NCI-H510A (cell line): ENCODE results near the gene BRD2.
A peak's percentile ranks its signal among the peaks of the same experiment; 100 is the strongest.

ENCODE experiments used
- DNase-seq: peaks from one replicate; lab custom pipeline; 2025; lab: John Stamatoyannopoulos, UW

The BRD2 gene

DNA sequence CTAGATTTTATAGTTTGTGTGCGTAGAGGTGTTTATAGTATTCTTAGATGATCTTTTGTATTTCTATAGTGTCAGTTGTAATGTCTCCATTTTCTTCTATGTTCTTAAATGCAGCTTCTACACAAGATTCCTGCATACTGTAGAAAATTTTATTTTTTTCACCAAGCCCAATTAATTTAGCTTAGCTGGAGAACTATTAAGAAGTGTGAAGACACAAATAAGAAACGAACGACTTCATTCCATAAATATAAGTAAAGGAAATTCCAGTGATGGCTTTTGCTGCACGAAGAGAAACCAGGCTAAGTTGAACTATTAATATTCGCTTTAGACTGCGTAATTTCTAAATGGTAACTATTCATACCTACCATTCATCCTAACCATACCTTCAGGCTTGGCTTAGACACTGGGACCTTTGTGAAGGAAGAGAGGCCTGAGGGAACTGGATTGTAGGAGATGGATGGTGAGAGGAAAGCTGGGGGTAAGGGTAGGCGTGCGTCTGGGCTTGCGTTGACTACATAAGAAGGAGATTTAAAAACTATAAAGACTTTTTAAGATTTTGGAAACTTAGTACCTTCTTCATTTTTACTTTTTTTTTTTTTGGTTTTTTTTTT is 25.1 kb downstream of the BRD2 start:
- no peak for DNase-seq

DNA sequence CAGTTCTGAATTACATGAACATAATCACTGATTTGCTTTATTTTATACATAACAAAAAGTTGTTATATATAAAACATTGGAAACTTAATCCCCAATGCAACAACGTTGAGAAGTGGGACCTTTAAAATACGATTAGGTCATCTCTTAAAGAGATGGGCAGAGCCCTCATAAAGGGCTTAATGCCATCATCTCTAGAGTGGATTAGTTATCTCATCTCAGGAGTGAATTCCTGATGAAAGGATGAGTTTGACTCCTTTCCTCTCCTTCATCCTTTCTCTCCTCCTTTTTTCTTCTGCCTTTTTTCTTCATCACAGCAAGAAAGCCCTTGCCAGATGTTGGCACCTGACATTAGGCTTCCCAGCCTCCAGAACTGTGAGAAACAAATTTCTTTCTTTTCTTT is 27.1 kb downstream of the BRD2 start:
- DNase-seq: no peak

DNA sequence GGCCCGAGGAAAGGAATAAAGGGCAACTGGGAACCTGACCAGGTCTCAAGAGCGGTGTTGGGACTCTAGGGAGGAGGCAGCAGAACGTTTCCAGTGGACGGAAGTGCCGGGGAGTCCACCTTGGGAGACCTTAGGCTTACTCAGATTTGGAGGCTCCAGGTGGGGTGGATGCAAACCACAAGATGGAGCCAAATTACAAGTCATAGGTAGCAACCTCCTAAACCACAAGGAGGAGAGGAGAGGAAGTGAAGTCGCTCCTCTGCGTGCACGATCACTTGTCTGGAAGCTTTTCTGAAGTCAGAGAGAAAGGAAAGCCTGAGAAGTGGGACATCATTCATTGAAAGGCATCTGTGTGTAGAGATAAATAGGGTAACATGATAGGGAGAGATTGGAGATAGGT is 31.7 kb downstream of the BRD2 start:
- DNase-seq: no peak

DNA sequence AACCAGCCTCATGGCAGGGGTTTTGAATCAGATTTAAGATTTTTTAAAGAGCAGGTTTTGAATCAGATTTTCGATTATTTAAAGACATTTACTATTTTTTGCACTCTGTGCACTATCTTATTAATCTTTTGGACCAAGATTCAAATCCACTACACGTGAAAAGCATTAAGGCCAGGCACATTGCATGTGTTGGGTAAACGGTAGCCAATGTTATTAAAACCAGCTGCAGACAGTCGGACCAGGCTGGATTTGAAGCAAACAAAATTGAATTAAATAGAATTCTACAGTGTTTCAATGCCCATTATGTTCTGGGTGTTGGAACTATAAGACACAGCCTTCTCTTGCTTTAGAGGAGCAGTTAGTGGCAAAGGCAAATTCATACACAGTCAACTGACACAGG is 33.3 kb downstream of the BRD2 start:
- no peak for DNase-seq

DNA sequence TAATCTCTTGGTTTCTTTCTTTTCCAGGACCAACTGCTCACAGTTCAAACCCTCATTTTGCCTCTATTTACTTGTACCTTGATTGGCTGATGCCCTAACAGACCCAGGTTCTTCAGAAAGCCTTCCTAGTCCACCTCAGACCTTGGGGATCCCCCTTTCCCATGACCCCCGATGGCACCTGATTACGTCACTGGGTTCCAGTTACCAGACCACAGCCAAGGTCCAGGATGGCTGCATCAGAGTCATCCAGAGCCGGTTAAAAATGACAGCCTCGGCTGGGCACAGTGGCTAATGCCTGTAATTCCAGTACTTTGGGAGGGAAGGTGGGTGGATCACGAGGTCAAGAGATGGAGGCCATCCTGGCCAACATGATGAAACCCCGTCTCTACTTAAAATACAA is 36.5 kb downstream of the BRD2 start:
- DNase-seq: no peak

DNA sequence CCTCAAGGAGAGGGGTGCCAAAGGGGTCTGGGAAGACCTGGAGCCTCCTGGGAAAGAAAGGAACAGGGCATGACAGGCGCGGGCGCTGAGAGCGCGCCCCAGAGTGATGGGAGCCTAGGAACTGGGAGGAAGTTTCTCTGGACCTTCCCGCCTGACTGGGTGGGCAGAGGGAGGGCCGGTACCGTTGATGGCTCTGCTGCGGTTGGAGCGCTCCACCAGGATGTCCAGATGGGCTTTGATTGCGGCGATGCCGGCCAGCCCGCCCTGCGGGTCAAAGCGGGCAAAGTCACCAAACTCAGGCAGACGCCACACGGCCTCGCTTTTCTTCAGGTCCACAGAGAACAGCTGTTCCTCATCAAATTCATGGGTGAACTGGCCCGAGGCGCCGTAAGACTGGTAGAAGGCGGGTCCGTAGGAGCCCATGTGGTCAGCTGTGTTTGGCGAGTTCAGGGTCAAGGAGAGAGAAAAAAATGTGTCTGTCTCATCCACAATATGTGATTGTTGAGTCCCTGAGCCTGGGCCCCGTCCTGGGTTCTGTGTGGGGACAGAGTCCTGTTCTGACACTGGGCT is 39.5 kb downstream of the BRD2 start:
- DNase-seq: no peak

DNA sequence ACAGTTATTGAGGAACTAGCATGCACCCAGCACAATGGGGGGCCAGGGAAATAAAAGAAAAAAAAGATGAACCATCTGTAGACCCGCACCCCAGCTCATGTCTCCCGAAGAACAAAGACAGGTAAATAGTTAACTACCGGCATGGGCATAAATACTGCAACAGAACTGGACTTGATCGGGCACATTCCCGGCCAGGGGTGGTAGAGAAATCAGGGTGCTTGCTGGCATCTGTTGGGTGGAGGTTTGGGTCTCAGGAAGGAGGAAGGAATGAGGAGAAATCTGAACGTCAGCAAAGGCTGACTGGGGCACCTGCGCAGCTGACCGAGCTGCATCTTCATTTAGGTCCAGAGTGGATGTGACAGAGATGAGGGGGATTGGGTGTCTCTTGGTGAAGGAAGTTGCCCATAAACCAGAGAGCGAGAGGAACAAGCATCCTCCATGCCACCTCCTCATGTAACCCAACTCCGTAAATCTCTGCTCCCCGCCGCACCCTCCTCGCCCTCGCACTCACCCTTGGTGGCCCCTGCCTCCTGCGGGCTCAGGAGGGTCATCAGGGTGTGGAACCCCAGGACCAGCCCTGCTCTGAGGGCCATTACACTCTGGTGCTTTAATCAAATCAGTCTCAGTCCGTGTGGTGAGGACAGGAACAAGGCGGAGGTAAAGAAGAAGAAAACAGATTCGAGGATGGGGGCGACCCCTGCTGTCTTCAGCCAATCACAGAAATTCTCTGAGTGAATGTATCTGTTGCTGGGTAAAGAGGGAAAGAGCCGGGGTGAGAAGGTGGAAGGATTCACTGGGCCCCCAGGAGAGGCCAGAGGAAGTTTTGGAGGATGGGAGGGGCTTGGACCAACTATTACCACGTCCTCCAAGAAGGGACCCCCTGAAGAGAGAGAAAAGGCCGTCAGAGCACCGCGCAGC is 40.8 kb downstream of the BRD2 start, which contains the start of gene HLA-DOA:
HLA-DOA (minus strand) TSS at position 648 of the 918 bp plus-strand sequence.
- no peak for DNase-seq

DNA sequence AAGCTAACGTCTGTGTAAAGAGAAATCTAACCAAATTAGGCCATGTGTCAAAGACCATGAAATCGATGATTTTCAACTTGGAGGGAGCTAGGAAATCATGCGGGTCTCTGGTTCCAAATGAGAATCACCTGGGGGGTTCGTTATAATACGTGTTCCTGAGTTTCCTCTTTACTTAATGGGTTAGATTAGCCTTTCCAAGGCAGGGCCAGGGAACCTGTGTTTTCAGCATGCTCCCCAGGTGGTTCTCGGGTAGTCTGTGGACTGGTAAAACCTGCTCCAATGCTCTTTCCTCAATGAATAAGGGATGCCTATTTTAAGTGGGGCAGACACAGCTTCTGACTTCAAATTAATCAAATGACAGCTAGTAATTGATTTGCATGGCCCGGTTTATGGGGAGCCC is 42.0 kb downstream of the BRD2 start:
- DNase-seq: no peak

DNA sequence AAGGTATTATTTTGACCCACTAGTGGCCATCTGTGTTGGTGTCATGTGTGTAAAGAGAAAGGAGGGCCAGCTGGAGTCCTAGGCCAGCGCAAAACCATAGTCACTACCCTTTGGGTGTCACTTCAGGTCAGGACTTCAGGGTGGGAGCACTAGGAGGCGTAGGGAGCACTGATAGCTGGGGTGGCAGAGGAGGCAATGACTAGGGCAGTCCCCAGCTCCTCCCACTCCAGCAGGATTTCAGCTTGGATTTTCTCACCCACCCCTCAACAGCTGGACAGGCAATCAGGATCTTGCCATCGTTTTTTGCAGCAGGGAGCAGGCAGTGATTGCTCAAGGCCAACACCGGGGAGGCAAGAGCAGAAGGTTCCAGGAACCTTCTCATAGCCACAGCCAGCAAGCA is 45.2 kb downstream of the BRD2 start:
- no peak for DNase-seq

DNA sequence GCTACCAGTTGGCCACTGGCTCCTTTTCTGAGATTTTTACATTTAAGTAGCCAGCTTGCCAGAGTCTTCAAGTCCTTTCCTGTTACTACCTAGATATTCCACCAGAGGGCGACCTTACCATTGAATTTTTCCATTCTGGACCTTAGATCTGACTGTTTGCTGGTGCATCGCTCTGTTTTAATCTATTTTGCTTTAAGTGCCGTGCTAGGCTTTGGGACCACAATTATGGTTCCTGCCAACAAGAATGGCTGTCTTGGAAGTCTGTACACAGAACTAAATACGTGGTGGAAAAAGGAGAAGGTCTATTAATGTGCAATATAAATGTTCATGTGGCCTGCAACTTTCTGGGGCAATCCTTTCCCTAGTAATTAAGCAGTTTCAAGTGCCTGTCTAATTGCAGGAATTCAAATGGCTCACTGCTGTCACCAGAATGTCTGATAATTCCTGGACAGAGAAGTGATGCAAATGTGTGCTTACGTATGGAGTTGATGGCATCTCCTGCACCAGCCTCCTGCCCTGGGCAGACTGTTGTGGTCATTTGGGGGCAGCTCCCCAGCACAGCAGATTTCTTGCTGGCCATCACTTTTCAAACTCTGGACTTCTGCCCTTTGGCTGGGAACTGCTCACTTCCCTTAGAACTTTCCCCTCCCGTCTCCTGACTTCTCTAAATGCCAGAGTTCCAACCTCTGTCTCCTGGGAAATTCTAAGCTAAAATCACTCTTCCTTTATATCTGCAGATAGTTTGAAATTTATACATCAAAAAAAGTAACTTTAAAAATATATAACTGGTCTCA is 46.6 kb downstream of the BRD2 start:
- DNase-seq: peak; percentile 34

DNA sequence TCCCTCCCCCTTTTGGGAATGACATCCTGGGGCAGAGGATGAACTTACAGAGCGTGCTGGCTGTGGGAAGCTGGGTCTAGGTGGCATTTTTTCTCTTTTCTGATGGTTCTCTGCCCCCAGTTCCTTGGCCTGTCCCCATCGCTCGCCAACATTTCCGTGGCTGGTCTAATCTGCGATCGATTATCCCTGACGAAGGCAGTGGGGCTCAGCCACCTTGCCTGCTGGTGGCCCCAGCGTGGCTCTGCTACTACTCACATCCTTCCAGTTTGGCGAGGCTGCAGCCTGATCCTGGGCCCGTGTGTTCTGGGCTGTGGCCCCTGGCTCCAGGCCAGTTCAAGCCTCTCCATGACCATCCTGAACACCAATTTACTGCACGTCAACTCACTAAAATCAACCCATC is 47.4 kb downstream of the BRD2 start:
- no peak for DNase-seq

DNA sequence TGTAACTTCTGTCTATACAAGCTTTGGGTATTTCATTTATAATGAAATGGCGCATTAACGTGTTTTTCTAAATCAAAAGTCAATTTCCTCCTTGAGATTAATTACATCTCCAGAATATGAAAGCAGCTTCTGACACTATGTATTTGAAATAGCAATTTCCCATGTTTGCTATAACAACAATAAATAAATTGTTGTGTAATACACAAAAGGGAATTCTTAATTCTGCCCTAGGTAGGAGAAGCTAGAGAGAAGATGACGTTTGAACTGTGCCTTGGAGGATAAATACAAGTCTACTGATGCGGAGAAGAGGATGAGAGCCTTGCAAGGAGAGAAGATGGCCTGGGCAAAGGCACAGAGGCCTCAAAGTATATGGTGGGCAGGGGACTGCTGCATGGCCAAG is 48.6 kb downstream of the BRD2 start:
- no peak for DNase-seq

DNA sequence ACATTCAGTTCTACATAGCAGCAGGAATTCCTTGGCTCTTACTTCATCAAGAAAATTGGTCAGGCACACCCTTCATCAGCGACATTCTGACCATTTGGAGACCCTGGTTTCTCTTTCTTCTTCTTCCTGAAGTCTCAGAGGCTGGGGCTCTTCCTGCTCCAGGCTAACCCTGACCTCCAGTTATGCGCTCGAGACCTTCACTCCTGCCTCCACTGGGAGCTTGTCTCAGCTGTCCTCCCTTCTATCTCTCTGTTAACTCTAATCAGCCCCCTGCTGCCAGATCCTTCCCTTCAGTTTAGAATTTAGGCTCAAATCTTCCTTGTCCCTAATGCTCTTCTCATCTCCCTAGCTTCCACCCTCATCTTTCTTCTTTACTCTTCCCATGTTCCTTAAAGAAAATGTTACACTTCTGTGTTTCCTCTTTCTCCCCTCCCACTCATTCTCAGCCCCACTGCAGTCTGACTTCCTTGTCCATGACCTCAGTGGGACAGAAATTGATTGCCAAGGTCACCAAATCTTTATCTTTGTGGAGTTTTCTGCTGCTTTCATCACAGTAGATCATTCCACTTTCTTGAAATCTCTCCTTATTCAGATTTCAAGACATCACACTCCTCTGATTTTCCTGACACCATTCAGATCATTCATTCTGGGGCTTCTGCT is 49.4 kb downstream of the BRD2 start:
- no peak for DNase-seq

DNA sequence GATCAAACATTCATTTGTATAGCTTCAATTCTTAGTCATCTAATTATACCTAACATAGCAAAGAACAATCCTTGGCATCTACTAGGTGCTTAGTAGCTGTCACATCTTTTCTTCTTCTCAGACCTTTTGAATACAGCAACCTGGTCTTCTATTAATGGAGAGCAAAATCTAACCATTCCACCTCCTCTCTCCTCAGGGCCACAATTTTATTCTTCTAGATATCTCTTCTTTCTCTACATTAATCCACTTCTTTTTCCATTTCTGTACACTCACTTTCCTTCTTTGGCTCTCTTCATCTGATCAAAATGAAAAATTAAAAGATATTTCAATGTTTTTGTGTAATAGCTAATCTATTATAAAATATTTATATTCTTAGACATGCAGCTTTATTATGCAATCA is 50.0 kb downstream of the BRD2 start:
- no peak for DNase-seq

DNA sequence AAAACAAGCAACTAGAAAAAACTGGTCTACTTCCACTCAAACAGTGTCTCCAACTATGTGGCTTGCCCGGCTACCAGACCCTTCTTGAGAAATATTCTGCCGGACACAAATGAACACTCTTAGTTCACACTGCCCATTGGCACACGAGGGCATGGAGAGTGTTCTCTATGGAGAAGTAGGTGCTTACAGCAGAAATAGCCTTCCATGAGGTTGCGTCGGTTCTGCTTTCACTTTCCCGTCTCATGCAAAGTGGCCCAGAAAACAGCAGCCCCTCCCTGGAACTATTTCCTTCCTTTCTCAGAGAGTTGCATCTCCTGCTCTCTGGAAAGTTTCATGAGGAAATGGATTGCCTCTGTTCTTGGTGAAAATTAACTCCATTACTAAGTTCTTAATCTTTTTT is 50.5 kb downstream of the BRD2 start:
- no peak for DNase-seq

DNA sequence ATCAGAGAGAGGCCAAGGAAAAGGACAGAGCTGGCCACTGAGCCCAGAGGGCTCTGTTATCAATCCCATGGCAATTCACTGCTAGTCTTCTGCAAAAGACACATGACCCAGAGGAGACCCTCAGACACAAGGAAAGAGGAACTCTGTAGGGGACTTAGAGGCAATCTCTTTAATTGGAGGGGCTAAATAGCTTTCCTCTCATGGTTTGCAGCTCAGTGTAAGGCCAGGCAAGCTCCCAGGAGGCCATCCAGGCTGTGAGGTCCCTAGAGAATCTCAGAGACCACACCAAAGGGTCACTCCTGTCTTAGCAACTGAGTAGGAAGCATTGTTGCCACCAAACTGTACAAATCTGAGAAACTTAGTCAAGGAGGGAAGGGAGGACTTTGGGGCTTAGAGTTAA is 51.0 kb downstream of the BRD2 start:
- DNase-seq: no peak

DNA sequence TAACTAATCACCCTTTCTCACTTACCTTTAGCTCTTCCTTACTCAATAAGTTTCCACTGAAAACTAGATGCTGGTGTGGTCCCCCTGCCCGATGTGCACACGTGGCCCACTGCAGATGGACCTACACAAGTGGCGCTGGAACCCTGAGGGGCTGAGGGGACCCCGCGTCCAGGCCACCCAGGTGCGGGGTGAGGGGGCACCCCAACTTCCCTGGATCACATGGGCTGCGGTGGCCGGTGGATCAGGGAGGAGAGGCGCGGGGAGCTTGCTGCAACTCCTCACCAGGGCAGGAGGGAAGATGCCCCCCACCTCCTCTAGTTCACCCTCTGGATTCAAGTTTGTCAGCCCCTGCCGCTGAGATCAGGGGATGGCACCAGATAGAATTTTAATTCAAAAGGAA is 53.5 kb downstream of the BRD2 start:
- DNase-seq: no peak

DNA sequence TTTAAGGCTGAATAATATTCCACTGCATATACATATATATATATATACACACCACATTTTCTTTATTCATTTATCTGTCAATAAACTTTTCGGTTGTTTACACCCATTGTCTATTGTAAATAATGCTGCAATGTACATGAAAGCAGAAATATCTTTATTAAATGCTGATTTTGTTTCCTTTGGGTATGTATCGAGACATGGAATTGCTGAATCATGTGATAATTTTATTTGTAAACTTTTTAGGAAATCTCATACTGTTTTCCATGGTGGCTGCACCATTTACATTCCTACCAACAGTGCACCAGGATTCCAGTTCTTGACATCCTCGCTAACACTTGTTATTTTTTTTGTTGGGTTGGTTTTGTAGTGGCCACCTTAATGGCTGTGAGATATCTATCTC is 55.1 kb downstream of the BRD2 start:
- no peak for DNase-seq

DNA sequence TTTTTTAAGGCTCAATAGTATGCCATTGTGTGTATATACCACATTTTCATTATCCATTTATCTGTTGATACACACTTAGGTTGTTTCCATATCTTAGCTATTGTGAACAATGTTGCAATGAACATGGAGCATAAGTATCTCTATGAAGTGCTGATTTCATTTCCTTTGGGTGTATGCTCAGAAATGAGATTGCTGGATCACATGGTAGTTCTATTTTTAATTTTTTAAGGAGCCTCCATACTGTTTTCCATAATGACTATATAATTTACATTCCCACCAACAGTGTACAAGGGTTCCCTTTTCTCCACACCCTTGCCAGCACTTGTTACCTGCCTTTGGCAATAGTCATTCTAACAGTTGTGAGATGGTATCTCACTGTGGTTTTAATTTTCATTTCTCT is 56.1 kb downstream of the BRD2 start:
- DNase-seq: no peak

DNA sequence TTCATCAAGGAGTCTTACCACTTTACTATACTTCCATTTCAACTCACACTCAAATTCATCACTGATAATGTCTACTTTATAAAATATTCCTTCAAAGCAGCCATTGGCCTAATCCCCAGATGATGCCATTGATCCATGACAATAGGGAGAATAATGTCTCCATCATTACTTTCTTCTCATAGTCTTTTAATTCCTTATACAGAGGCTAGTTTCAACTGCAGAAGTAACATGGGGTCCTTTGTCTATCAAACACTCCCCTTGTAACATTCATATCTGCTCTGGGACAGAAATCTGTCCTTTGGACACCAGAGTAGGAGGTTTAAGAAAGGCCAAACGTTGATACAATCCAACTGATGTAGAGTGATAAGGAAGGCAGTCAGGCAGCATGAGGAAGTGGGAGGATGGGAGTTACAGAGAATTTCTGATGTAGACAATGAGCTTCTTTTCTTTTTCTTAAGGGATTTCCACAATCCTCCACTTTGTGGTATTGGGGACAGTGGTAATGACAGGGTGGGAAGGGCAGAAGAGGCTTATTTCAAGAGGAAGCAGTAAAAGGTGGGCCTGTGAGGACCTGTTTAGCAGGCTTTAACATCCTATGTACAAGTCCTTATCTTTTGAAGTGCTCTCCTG is 59.9 kb downstream of the BRD2 start:
- no peak for DNase-seq
